OCI-LY7 (cell line): ENCODE measurements around the gene BCL11A.

Experiments used
- CTCF ChIP-seq: fragments of 200-600 bp; sonication (generic); conservative IDR thresholded peaks from 2 replicates; pipeline ENCODE4 v1.5.1; 2014; ENCODE audit warnings: mild to moderate bottlenecking, antibody characterized with exemption, low read length, moderate library complexity, mixed read lengths
- EZH2phosphoT487 ChIP-seq: fragments of 200-600 bp; sonication (generic); IDR thresholded peaks from 2 replicates; pipeline ENCODE4 v1.6.1; 2018; ENCODE audit warnings: low read depth, borderline replicate concordance, mild to moderate bottlenecking, mixed run types, antibody characterized with exemption, low read length, moderate library complexity, mixed read lengths

- TF ChIP-seq CTCF, result no peak
- no peak for TF ChIP-seq EZH2phosphoT487
Measured at GRCh38 chr2:60513996-60514395, 39.5 kb downstream of the BCL11A start.
